Left ventricle myocardium inferior (tissue), 1 donor: Measurements from ENCODE around the gene MTR. TPM values are rescaled to one million over a fixed set of nuclear protein-coding genes. Genes with fewer than 3 reads are reported as not detected.
"Not testable (repeated sequence)": the region's sequence is repeated elsewhere in the genome, so short reads cannot be mapped to it uniquely, and the experiment has no call there.

ENCODE experiments used
- DNase-seq: peaks from one replicate; pipeline ENCODE4 v3.0.0-alpha.2; 2020
- H3K27ac ChIP-seq: fragments of 200-600 bp; replicated peaks from 2 replicates; pipeline ENCODE4 v1.8.0; 2021
- H3K27me3 ChIP-seq: fragments of 200-600 bp; 2 replicates; pipeline ENCODE4 v1.8.0; 2021; ENCODE audit warnings: low read depth
- H3K36me3 ChIP-seq: fragments of 200-600 bp; 2 replicates; pipeline ENCODE4 v1.8.0; 2021
- H3K4me1 ChIP-seq: fragments of 200-600 bp; 2 replicates; pipeline ENCODE4 v1.8.0; 2021
- H3K4me3 ChIP-seq: fragments of 200-600 bp; 2 replicates; pipeline ENCODE4 v1.8.0; 2021; ENCODE audit warnings: mild to moderate bottlenecking, moderate library complexity
- H3K9me3 ChIP-seq: fragments of 200-600 bp; replicated peaks from 2 replicates; pipeline ENCODE4 v1.8.0; 2021
- intact Hi-C: fragments of 100-400 bp; cut with micrococcal nuclease; formaldehyde crosslinking; loops from one replicate; pipeline ENCODE4 v1.11.0; 2022
- total RNA-seq: library from RNA; stranded (reverse); fragmentation: NEBNext Ultra II Directional; extraction: Animal tissue kit (Norgen Biotek cat#: 25700); gene quantifications from one replicate; pipeline ENCODE4 v1.2.1, GENCODE V29; 2021
- TF ChIP-seq, protein P1 (sequence below): fragments of 200-600 bp; IDR thresholded peaks from 2 replicates; pipeline ENCODE4 v1.8.0; 2021; ENCODE audit warnings: antibody characterized with exemption, mild to moderate bottlenecking, borderline replicate concordance
- donor health status: DM: no; HTN: yes; CAD: no; lungs with severe emphysema.

Gene MTR
- total RNA-seq, 1 donor from 2014 or later = 47.6 TPM

DNA sequence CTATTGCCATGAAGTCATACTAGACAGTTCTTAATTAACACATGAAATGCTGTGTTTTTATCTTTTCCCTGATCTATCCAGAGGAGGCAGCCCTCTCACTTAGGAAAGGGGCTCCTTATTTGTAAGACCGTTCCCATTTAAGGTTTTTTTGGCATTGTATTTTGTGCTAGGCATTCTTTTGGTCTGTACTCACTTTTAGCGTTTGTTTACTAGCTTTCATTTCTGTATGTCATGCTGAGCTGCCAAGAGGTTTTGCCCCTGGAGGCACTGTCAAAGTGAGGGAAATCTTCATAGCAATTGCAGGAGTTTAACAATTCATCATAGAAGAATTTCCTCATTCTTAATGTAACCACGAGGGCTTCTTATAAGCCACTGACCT, 59.5 kb downstream of the MTR start:
- Histone ChIP-seq H3K36me3 (peaks cover 98% of the 10 kb centered on the region), H3K4me1 (peaks cover 15% of the 10 kb centered on the region), H3K9me3 (no peaks in the 10 kb centered on the region), H3K27ac (no peak overlapping the region), H3K4me3 (no peak overlapping the region), H3K27me3 (no peaks in the 10 kb centered on the region)
- TF ChIP-seq, protein P1, sequence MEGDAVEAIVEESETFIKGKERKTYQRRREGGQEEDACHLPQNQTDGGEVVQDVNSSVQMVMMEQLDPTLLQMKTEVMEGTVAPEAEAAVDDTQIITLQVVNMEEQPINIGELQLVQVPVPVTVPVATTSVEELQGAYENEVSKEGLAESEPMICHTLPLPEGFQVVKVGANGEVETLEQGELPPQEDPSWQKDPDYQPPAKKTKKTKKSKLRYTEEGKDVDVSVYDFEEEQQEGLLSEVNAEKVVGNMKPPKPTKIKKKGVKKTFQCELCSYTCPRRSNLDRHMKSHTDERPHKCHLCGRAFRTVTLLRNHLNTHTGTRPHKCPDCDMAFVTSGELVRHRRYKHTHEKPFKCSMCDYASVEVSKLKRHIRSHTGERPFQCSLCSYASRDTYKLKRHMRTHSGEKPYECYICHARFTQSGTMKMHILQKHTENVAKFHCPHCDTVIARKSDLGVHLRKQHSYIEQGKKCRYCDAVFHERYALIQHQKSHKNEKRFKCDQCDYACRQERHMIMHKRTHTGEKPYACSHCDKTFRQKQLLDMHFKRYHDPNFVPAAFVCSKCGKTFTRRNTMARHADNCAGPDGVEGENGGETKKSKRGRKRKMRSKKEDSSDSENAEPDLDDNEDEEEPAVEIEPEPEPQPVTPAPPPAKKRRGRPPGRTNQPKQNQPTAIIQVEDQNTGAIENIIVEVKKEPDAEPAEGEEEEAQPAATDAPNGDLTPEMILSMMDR = no peak
- intact Hi-C loops = no loop called here
- no peak for DNase-seq

DNA sequence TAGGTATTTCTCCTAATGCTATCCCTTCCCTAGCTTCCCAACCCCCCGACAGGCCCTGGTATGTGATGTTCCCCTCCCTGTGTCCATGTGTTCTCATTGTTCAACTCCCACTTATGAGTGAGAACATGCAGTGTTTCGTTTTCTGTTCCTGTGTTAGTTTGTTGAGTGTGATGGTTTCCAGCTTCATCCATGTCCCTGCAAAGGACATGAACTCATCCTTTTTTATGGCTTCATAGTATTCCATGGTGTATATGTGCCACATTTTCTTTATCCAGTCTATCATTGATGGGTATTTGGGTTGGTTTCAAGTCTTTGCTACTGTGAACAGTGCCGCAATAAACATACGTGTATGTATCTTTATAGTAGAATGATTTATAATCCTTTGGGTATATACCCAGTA, 61.6 kb downstream of the MTR start:
- intact Hi-C loops, DNase-seq, H3K27me3 ChIP-seq, H3K27ac ChIP-seq, H3K4me3 ChIP-seq, H3K9me3 ChIP-seq: not testable (repeated sequence)
- Histone ChIP-seq H3K4me1 (peaks cover 12% of the 10 kb centered on the region), H3K36me3 (peaks cover 88% of the 10 kb centered on the region)

DNA sequence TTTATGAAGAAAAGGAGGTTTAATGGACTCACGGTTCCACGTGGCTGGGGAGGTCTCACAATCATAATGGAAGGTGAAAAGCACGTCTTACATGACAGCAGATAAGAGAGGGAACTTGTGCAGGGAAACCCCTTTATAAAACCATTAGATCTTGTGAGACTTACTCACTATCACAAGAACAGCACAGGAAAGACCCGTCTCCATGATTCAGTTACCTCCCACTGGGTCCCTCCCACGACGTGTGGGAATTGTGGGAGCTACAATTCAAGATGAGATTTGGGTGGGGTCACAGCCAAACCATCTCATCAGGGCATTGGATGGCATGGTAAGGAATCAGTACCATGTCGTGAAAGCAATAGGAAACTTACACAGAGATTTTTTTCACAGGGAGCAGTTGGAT, 63.1 kb downstream of the MTR start:
- Histone ChIP-seq H3K27ac (no peak overlapping the region), H3K36me3 (peaks cover 84% of the 10 kb centered on the region), H3K4me1 (peaks cover 26% of the 10 kb centered on the region), H3K27me3 (no peaks in the 10 kb centered on the region), H3K4me3 (no peak overlapping the region), H3K9me3 (no peaks in the 10 kb centered on the region)
- no peak for DNase-seq
- TF ChIP-seq, protein P1 = no peak
- intact Hi-C loops = no loop called here

DNA sequence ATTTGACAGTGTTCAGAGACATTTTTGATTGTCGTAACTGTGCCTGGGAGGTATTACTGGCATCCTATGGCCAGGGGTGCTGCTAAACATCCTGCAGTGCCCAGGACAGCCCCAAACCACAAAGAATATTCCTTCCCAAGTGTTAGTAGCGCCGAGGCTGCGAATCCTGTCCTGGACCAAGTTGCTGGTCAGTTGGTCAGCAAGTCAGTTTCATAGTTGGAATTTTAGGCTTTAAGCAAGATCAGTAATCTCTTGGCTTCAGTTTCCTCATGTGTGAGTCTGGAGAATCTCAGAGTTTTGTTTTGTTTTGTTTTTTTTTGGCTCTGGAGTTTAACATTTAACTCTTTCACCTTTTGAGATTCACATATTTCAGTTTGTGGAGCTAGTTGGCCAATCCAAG, 65.0 kb downstream of the MTR start:
- Histone ChIP-seq H3K27ac (no peak overlapping the region), H3K9me3 (no peaks in the 10 kb centered on the region), H3K27me3 (no peaks in the 10 kb centered on the region), H3K4me3 (no peak overlapping the region), H3K36me3 (peaks cover 82% of the 10 kb centered on the region), H3K4me1 (peaks cover 45% of the 10 kb centered on the region)
- DNase-seq = no peak
- intact Hi-C loops = no loop called here
- TF ChIP-seq, protein P1 = no peak

DNA sequence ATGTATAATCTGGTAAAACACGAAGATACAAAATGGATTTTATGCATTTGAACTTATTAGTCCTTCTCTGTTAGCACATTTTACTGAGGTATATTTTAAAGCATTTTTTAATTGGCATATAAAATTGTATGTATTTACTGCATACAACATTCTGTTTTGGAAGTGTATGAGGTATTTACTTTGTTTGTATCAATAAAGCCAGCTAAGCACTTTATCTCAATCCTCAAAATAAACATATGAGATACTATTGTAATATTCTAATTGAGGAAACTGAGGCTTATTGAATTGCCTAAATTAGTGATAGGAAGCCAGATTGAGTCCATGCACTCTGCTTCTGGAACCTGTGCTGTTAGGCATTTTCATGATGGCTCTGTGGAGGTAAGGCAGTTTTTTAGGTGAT, 65.6 kb downstream of the MTR start:
- H3K4me3 ChIP-seq = no peak overlapping the region
- intact Hi-C loops = no loop called here
- DNase-seq = no peak
- no peak overlapping the region for H3K27ac ChIP-seq
- no peaks in the 10 kb centered on the region for H3K27me3 ChIP-seq
- H3K4me1 ChIP-seq = peaks cover 51% of the 10 kb centered on the region
- TF ChIP-seq, protein P1 = no peak
- peaks cover 76% of the 10 kb centered on the region for H3K36me3 ChIP-seq
- H3K9me3 ChIP-seq = no peaks in the 10 kb centered on the region

DNA sequence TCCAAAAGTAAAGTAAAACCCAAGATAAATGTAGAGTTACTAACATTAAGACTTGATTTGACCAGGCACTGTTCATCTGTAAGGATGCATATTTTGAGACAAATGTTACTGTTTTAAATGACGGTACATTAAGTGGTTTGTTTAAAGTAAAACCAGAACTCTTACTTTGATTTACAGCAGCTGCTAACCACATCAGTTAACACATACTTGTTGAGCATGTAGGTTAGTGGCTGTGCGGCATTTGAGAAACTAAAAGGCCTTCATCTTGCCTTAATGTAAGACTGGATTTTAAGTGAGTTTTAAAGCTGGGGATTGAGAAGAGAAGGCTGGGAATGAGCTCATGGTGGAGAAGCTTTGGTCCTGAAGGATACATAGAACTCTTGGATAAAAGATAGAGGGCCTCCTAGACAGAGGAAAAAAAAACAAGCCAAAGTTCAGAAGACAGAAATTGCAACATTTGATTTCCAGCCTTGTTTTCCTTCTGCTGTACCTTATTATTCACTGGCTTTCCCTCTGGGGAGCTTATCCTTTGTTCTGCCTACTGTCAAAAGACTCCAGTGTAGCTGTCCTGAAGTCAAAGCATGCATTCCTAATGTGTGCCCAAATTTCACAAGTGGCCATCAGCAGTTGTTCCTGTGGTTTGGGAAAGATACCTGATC, 66.6 kb downstream of the MTR start:
- intact Hi-C loops = no loop called here
- peaks cover 61% of the 10 kb centered on the region for H3K4me1 ChIP-seq

More for the DNA sequence above, 66.6 kb downstream of the MTR start:
- no peak for DNase-seq
- Histone ChIP-seq H3K9me3 (no peaks in the 10 kb centered on the region), H3K27me3 (no peaks in the 10 kb centered on the region), H3K27ac (peak overlapping the region; percentile 85), H3K4me3 (no peak overlapping the region), H3K36me3 (peaks cover 71% of the 10 kb centered on the region)
- TF ChIP-seq, protein P1 = no peak
